ENCODE data around the gene COQ4. TPM values are rescaled to one million over a fixed set of nuclear protein-coding genes. Genes with fewer than 3 reads are reported as not detected.

COQ4 gene
- total and polyA plus RNA-seq, 2 experiments from 2014 or later: 35.3 to 37.0 TPM

DNA sequence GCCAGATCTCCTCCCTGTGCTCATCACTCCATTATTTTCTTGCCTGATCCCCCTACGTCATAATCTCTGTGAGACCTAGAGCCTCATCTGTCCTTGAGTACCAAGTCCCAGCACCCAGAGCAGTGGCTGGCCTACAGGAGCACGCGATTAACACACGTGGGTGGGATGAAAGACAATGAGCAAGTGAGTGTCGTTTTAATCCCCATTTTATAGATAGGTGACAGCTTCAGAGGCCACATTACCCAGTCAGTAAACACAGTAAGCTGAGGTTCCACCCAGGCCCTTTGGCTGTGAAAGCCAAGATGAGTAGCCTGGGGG, 17.7 kb upstream of the COQ4 start:
- H3K36me3 Mint-ChIP-seq (ENCODE audit: low read depth): peaks cover 20% of the 10 kb centered on the region
- no peak overlapping the region for H3K4me3 Mint-ChIP-seq
- no peak for TF ChIP-seq NANOG (IDR thresholded peaks at IDR 0.05; ENCODE audit: borderline replicate concordance)
- Histone ChIP-seq H3K4me3 (no peak overlapping the region), H3K9me2 (ENCODE audit: insufficient read depth) (no peaks in the 10 kb centered on the region), H3K27ac (ENCODE audit: low read depth) (no peak overlapping the region), H2AFZ (no peak overlapping the region), H3K27me3 (ENCODE audit: insufficient read depth) (no peaks in the 10 kb centered on the region), H3K4me2 (no peak overlapping the region), H3K4me1 (ENCODE audit: insufficient read depth) (no peaks in the 10 kb centered on the region), H3K36me3 (ENCODE audit: insufficient read depth) (0 out of 2 replicates have a peak, but pooled peaks cover 8% of the 10 kb centered on the region), H3K79me2 (replicated peaks; ENCODE audit: insufficient read depth) (no peaks in the 10 kb centered on the region), H3F3A (replicated peaks; ENCODE audit: low read depth) (no peaks in the 10 kb centered on the region), H4K20me1 (replicated peaks; ENCODE audit: insufficient read depth) (no peaks in the 10 kb centered on the region)
- peaks cover 8% of the 10 kb centered on the region for H3K27me3 Mint-ChIP-seq (ENCODE audit: insufficient read depth, low read depth, poor library complexity)
- H3K4me1 Mint-ChIP-seq: no peaks in the 10 kb centered on the region
- no peak overlapping the region for H3K27ac Mint-ChIP-seq
- ATAC-seq: no peak; the same call in 2 of the 3 replicates
- no peaks in the 10 kb centered on the region for H3K9me3 Mint-ChIP-seq
- no peak for DNase-seq (ENCODE audit: low spot score)

DNA sequence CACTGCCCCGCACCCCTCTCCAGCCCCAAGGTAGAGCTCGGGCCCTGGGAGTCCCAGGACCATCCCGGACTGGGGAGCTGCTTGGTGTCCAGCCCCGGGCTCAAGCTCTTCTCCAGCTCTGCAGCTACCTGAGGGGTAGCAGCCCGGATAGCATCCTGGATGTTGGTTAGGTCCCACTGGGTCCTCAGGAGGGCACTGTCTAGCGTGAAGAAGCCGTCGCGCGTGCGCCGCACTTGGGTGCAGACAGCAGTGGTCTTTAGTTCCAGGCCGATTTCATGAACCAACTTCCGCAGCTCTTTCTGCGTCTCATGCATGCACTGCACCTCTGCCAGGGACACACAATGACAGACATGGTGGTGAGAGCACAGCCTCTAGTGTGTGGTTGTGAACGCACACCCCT, 13.1 kb upstream of the COQ4 start:
- peaks cover 13% of the 10 kb centered on the region; the same call in 1 of the 2 replicates for H3K36me3 ChIP-seq (ENCODE audit: insufficient read depth)
- H2AFZ ChIP-seq: no peak overlapping the region
- ATAC-seq (no peak), DNase-seq (ENCODE audit: low spot score) (no peak)
- H3K4me2 ChIP-seq: no peak overlapping the region
- no peak for TF ChIP-seq ZNF331 (CRISPR knock-in tag; IDR thresholded peaks at IDR 0.05; ENCODE audit: low read depth)
- no peak for TF ChIP-seq ZNF114 (CRISPR knock-in tag; IDR thresholded peaks at IDR 0.05)
- no peak overlapping the region for H3K27ac ChIP-seq (ENCODE audit: low read depth)
- Mint-ChIP-seq H3K27ac (no peak overlapping the region), H3K36me3 (ENCODE audit: low read depth) (peaks cover 48% of the 10 kb centered on the region), H3K27me3 (ENCODE audit: insufficient read depth, low read depth, poor library complexity) (peaks cover 8% of the 10 kb centered on the region), H3K4me1 (no peaks in the 10 kb centered on the region; the same call in 2 of the 3 replicates), H3K4me3 (no peak overlapping the region), H3K9me3 (no peaks in the 10 kb centered on the region)
- no peaks in the 10 kb centered on the region for H3K27me3 ChIP-seq (ENCODE audit: insufficient read depth)
- no peaks in the 10 kb centered on the region for H3K4me1 ChIP-seq (ENCODE audit: insufficient read depth)
- no peak overlapping the region for H3K4me3 ChIP-seq
- H3K79me2 ChIP-seq (replicated peaks; ENCODE audit: insufficient read depth): no peaks in the 10 kb centered on the region
- no peaks in the 10 kb centered on the region for H3K9me2 ChIP-seq (ENCODE audit: insufficient read depth)
- H3F3A ChIP-seq (replicated peaks; ENCODE audit: low read depth): no peaks in the 10 kb centered on the region
- no peaks in the 10 kb centered on the region for H4K20me1 ChIP-seq (replicated peaks; ENCODE audit: insufficient read depth)

DNA sequence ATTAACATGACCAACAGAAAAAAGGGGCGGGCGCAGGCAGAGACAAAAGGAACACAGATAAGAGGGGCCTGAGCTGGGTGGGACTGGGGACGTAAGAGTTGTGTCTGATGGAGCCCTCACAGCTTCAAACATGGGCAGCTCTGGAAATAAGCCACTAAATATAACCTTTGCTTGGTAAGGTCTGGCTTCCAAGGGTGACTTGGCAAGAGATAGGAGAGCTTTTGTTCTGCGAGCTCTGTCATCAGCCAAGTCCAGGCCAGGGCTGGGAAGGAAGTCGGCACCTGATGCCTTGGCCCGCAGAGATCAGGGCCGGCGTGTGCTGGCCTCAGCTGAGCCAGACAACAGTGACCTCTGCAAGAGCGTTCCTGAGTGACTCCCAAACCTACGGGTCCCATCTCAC, 12.2 kb upstream of the COQ4 start:
- no peaks in the 10 kb centered on the region for H3K9me3 Mint-ChIP-seq
- no peaks in the 10 kb centered on the region; the same call in 2 of the 3 replicates for H3K4me1 Mint-ChIP-seq
- DNase-seq (ENCODE audit: low spot score) (no peak), ATAC-seq (no peak)
- Histone ChIP-seq H3K9me2 (ENCODE audit: insufficient read depth) (no peaks in the 10 kb centered on the region), H3K36me3 (ENCODE audit: insufficient read depth) (peaks cover 13% of the 10 kb centered on the region; the same call in 1 of the 2 replicates), H3K27me3 (ENCODE audit: insufficient read depth) (no peaks in the 10 kb centered on the region), H3K27ac (ENCODE audit: low read depth) (no peak overlapping the region), H2AFZ (no peak overlapping the region), H4K20me1 (replicated peaks; ENCODE audit: insufficient read depth) (no peaks in the 10 kb centered on the region; the same call in 1 of the 2 replicates), H3K4me1 (ENCODE audit: insufficient read depth) (no peaks in the 10 kb centered on the region), H3F3A (replicated peaks; ENCODE audit: low read depth) (no peaks in the 10 kb centered on the region), H3K79me2 (replicated peaks; ENCODE audit: insufficient read depth) (no peaks in the 10 kb centered on the region), H3K4me3 (no peak overlapping the region), H3K4me2 (no peak overlapping the region)
- H3K36me3 Mint-ChIP-seq (ENCODE audit: low read depth): peaks cover 53% of the 10 kb centered on the region
- TF ChIP-seq ZNF331 (CRISPR knock-in tag; IDR thresholded peaks at IDR 0.05; ENCODE audit: low read depth) (no peak), POLR2AphosphoS5 (IDR thresholded peaks at IDR 0.05; ENCODE audit: low read depth) (no peak), NANOG (IDR thresholded peaks at IDR 0.05; ENCODE audit: borderline replicate concordance) (no peak), EZH2 (IDR thresholded peaks at IDR 0.05; ENCODE audit: low read depth, unreplicated experiment) (no peak), EZH2phosphoT487 (IDR thresholded peaks at IDR 0.05; ENCODE audit: unreplicated experiment) (no peak), JUNB (IDR thresholded peaks at IDR 0.05; ENCODE audit: unreplicated experiment) (no peak)
- TF ChIP-seq, protein P1, sequence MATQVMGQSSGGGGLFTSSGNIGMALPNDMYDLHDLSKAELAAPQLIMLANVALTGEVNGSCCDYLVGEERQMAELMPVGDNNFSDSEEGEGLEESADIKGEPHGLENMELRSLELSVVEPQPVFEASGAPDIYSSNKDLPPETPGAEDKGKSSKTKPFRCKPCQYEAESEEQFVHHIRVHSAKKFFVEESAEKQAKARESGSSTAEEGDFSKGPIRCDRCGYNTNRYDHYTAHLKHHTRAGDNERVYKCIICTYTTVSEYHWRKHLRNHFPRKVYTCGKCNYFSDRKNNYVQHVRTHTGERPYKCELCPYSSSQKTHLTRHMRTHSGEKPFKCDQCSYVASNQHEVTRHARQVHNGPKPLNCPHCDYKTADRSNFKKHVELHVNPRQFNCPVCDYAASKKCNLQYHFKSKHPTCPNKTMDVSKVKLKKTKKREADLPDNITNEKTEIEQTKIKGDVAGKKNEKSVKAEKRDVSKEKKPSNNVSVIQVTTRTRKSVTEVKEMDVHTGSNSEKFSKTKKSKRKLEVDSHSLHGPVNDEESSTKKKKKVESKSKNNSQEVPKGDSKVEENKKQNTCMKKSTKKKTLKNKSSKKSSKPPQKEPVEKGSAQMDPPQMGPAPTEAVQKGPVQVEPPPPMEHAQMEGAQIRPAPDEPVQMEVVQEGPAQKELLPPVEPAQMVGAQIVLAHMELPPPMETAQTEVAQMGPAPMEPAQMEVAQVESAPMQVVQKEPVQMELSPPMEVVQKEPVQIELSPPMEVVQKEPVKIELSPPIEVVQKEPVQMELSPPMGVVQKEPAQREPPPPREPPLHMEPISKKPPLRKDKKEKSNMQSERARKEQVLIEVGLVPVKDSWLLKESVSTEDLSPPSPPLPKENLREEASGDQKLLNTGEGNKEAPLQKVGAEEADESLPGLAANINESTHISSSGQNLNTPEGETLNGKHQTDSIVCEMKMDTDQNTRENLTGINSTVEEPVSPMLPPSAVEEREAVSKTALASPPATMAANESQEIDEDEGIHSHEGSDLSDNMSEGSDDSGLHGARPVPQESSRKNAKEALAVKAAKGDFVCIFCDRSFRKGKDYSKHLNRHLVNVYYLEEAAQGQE (IDR thresholded peaks at IDR 0.05; ENCODE audit: unreplicated experiment): no peak
- TF ChIP-seq, protein P2, sequence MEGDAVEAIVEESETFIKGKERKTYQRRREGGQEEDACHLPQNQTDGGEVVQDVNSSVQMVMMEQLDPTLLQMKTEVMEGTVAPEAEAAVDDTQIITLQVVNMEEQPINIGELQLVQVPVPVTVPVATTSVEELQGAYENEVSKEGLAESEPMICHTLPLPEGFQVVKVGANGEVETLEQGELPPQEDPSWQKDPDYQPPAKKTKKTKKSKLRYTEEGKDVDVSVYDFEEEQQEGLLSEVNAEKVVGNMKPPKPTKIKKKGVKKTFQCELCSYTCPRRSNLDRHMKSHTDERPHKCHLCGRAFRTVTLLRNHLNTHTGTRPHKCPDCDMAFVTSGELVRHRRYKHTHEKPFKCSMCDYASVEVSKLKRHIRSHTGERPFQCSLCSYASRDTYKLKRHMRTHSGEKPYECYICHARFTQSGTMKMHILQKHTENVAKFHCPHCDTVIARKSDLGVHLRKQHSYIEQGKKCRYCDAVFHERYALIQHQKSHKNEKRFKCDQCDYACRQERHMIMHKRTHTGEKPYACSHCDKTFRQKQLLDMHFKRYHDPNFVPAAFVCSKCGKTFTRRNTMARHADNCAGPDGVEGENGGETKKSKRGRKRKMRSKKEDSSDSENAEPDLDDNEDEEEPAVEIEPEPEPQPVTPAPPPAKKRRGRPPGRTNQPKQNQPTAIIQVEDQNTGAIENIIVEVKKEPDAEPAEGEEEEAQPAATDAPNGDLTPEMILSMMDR (conservative IDR thresholded peaks at IDR 0.05; ENCODE audit: low read depth in 2 of 2): no peak
- no peak overlapping the region for H3K4me3 Mint-ChIP-seq
- H3K27ac Mint-ChIP-seq: no peak overlapping the region
- H3K27me3 Mint-ChIP-seq (ENCODE audit: insufficient read depth, low read depth, poor library complexity): peaks cover 8% of the 10 kb centered on the region
